ENCODE data around the gene FLOT1. TPM values are rescaled to one million over a fixed set of nuclear protein-coding genes. Genes with fewer than 3 reads are reported as not detected.

Gene FLOT1
- total and polyA plus RNA-seq, 2 of the 13 experiments (the other 11 are each of a cell fraction or from before 2014, with no cell fraction given): 82.3 to 130 TPM

DNA sequence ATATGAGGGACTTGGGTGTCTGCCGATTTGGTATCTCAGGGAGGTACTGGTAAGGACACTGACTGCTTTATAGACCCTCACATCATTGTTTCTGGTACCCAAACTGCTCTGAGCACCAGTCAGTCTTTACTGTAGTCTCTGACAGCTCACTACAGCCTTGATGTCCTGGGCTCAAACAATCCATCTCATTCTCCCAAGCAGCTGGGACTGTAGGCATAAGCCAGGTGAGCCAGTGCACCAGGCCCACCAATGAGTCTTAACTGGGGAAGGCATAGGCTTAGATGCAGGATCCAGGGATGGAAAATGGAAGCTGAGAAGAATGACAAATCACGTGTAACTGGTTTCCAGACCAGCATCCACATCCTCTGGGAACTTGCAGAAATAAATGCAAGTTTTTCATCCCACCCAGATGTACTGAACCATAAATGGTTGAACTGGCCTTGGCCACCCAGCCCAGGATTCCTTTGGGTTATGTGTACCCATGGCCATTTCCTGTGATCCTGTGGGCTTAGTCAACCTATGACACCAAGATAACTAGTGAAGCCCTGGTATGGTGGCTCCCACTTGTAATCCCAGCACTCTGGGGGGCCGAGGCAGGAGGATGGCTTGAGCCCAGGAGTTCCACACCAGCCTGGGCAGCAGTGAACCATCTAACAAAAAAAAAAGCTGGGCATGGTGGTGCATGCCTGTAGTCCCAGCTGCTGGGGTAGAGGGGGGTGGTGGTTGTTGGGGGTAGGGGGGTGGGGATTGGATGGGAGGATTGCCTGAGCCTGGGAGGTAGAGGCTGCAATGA is 16.6 kb downstream of the FLOT1 start (continued):
- TF ChIP-seq NONO (IDR thresholded peaks at IDR 0.05): no peak
- peak; percentile 32; the same call in 1 of the 2 replicates for TF ChIP-seq NONO (CRISPR knock-in tag; conservative IDR thresholded peaks at IDR 0.05)
- peak; percentile 35 for TF ChIP-seq SRSF4 (IDR thresholded peaks at IDR 0.05; ENCODE audit: low read depth, low read length, poor library complexity, severe bottlenecking)
- TF ChIP-seq, protein P1, sequence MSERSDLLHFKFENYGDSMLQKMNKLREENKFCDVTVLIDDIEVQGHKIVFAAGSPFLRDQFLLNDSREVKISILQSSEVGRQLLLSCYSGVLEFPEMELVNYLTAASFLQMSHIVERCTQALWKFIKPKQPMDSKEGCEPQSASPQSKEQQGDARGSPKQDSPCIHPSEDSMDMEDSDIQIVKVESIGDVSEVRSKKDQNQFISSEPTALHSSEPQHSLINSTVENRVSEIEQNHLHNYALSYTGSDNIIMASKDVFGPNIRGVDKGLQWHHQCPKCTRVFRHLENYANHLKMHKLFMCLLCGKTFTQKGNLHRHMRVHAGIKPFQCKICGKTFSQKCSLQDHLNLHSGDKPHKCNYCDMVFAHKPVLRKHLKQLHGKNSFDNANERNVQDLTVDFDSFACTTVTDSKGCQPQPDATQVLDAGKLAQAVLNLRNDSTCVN (CRISPR knock-in tag; IDR thresholded peaks at IDR 0.05; ENCODE audit: borderline replicate concordance): no peak
- TF ChIP-seq ZNF780A (CRISPR knock-in tag; IDR thresholded peaks at IDR 0.05): 0 out of 2 replicates have a peak, but pooled peaks have one; percentile 28
- TF ChIP-seq ZEB1 (IDR thresholded peaks at IDR 0.05; ENCODE audit: insufficient replicate concordance, low read depth): peak; percentile 27
- TF ChIP-seq, protein P2, sequence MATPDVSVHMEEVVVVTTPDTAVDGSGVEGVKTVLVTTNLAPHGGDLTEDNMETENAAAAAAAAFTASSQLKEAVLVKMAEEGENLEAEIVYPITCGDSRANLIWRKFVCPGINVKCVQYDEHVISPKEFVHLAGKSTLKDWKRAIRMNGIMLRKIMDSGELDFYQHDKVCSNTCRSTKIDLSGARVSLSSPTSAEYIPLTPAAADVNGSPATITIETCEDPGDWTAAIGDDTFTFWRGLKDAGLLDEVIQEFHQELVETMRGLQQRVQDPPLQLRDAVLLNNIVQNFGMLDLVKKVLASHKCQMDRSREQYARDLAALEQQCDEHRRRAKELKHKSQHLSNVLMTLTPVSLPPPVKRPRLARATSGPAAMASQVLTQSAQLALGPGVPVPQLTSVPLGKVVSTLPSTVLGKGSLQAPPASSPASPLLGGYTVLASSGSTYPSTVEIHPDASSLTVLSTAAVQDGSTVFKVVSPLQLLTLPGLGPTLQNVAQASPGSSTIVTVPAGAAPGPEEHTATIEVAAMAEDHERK (CRISPR knock-in tag; IDR thresholded peaks at IDR 0.05; ENCODE audit: low read depth): no peak
- TF ChIP-seq JUNB (CRISPR knock-in tag; IDR thresholded peaks at IDR 0.05; ENCODE audit: borderline replicate concordance): peak; percentile 57; the same call in 1 of the 2 replicates
- TF ChIP-seq ZNF660 (CRISPR knock-in tag; IDR thresholded peaks at IDR 0.05; ENCODE audit: borderline replicate concordance, low read depth): no peak
- TF ChIP-seq, protein P3, sequence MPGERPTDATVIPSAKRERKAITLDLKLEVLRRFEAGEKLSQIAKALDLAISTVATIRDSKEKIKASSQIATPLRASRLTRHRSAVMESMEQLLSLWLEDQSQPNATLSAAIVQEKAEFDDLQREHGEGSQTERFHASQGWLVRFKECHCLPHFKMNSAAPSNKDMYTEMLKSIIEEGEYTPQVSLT (CRISPR knock-in tag; IDR thresholded peaks at IDR 0.05; ENCODE audit: borderline replicate concordance, low read depth): no peak
- no peak for TF ChIP-seq ZNF777 (CRISPR knock-in tag; IDR thresholded peaks at IDR 0.05)
- TF ChIP-seq ATF4 (CRISPR knock-in tag; IDR thresholded peaks at IDR 0.05): peak in 1 of 2 experiments; percentile 13; a peak in 1 of 4 replicates
- no peak for TF ChIP-seq PHF20 (CRISPR knock-in tag; IDR thresholded peaks at IDR 0.05)
- TF ChIP-seq TFDP2 (CRISPR knock-in tag; IDR thresholded peaks at IDR 0.05): 0 out of 2 replicates have a peak, but pooled peaks have one; percentile 17
- peak; percentile 57 for TF ChIP-seq SALL1 (CRISPR knock-in tag; IDR thresholded peaks at IDR 0.05)
- no peak for TF ChIP-seq ZNF296 (CRISPR knock-in tag; conservative IDR thresholded peaks at IDR 0.05)
- TF ChIP-seq E2F2 (CRISPR knock-in tag; IDR thresholded peaks at IDR 0.05; ENCODE audit: borderline replicate concordance): 0 out of 2 replicates have a peak, but pooled peaks have one; percentile 15
- no peak for TF ChIP-seq ZNF782 (CRISPR knock-in tag; IDR thresholded peaks at IDR 0.05; ENCODE audit: borderline replicate concordance)
- no peak; the same call in 1 of the 2 replicates for TF ChIP-seq NFYC (CRISPR knock-in tag; IDR thresholded peaks at IDR 0.05)
- no peak for TF ChIP-seq ZBTB1 (CRISPR knock-in tag; IDR thresholded peaks at IDR 0.05; ENCODE audit: borderline replicate concordance)
- TF ChIP-seq ZNF350 (CRISPR knock-in tag; IDR thresholded peaks at IDR 0.05; ENCODE audit: borderline replicate concordance, low read depth): 0 out of 2 replicates have a peak, but pooled peaks have one; percentile 26
- TF ChIP-seq HOXA9 (CRISPR knock-in tag; IDR thresholded peaks at IDR 0.05; ENCODE audit: borderline replicate concordance): 0 out of 2 replicates have a peak, but pooled peaks have one; percentile 15
